OCI-LY7 (cell line): ENCODE data around the gene KCNH6. TPM values are rescaled to one million over a fixed set of nuclear protein-coding genes. Genes with fewer than 3 reads are reported as not detected.

ENCODE experiments used
- BruUV-seq: library from RNA; stranded (reverse); fragments of 400-500 nt; replicated peaks from 2 replicates; lab custom pipeline; 2021; lab: Mats Ljungman, UMichigan
- CTCF ChIA-PET: fragments of 300-600 bp; sonication (Branson Sonifier 250); formaldehyde crosslinking; loops from one replicate; lab custom pipeline; 2022; ENCODE audit warnings: antibody characterized with exemption; ENCODE audit not compliant: unreplicated experiment; lab: Charles Lee
- POLR2A ChIA-PET: fragments of 300-600 bp; sonication (Branson Sonifier 250); formaldehyde crosslinking; loops from one replicate; lab custom pipeline; 2022; ENCODE audit warnings: antibody characterized with exemption; lab: Charles Lee
- DNase-seq: peaks from one replicate; pipeline ENCODE4 v3.0.0-alpha.2; 2015; ENCODE audit warnings: low spot score
- H2AFZ ChIP-seq: fragments of 200-600 bp; sonication (generic), shearing (Covaris generic); 2 replicates; pipeline ENCODE4 v1.6.1; 2014; ENCODE audit warnings: mild to moderate bottlenecking, antibody characterized with exemption, low read length, moderate library complexity
- H3K27ac ChIP-seq: fragments of 200-600 bp; sonication (generic); 2 replicates; pipeline ENCODE4 v1.5.1; 2014; ENCODE audit warnings: mixed run types, low read depth, mild to moderate bottlenecking, moderate library complexity, low read length, inconsistent platforms; ENCODE audit not compliant: poor library complexity, severe bottlenecking
- H3K36me3 ChIP-seq: fragments of 200-600 bp; sonication (generic); 2 replicates; pipeline ENCODE4 v1.6.1; 2014; ENCODE audit warnings: mild to moderate bottlenecking, antibody characterized with exemption, low read length, moderate library complexity, mixed read lengths; ENCODE audit not compliant: insufficient read depth
- H3K4me1 ChIP-seq: fragments of 200-600 bp; sonication (generic); 2 replicates; pipeline ENCODE4 v1.5.1; 2014; ENCODE audit warnings: mild to moderate bottlenecking, low read length; ENCODE audit not compliant: insufficient read depth, poor library complexity, severe bottlenecking
- H3K4me2 ChIP-seq: fragments of 200-600 bp; sonication (generic); 2 replicates; pipeline ENCODE4 v1.6.1; 2014; ENCODE audit warnings: mild to moderate bottlenecking, low read length
- H3K4me3 ChIP-seq: fragments of 200-600 bp; sonication (generic); 2 replicates; pipeline ENCODE4 v1.5.1; 2014; ENCODE audit warnings: mild to moderate bottlenecking, low read depth, low read length; ENCODE audit not compliant: poor library complexity, severe bottlenecking
- H3K79me2 ChIP-seq: fragments of 200-600 bp; sonication (generic); 2 replicates; pipeline ENCODE4 v1.6.1; 2016; ENCODE audit warnings: low read depth, mild to moderate bottlenecking, low read length, moderate library complexity, mixed read lengths; ENCODE audit not compliant: insufficient read depth
- H3K9me2 ChIP-seq: fragments of 200-600 bp; sonication (generic); 2 replicates; pipeline ENCODE4 v1.6.1; 2016; ENCODE audit warnings: mild to moderate bottlenecking, low read length, mixed read lengths; ENCODE audit not compliant: insufficient read depth
- H3K9me3 ChIP-seq: fragments of 200-600 bp; sonication (generic); 2 replicates; pipeline ENCODE4 v1.6.1; 2014; ENCODE audit warnings: mild to moderate bottlenecking, mixed run types, low read length, mixed read lengths
- H4K20me1 ChIP-seq: fragments of 200-600 bp; sonication (generic); 2 replicates; pipeline ENCODE4 v1.6.1; 2014; ENCODE audit warnings: mild to moderate bottlenecking, antibody characterized with exemption, low read length, moderate library complexity, mixed read lengths; ENCODE audit not compliant: insufficient read depth
- EZH2phosphoT487 ChIP-seq: fragments of 200-600 bp; sonication (generic); IDR thresholded peaks from 2 replicates; pipeline ENCODE4 v1.6.1; 2018; ENCODE audit warnings: low read depth, borderline replicate concordance, mild to moderate bottlenecking, mixed run types, antibody characterized with exemption, low read length, moderate library complexity, mixed read lengths
- intact Hi-C: fragments of 100-400 bp; cut with micrococcal nuclease; formaldehyde crosslinking; loops from one replicate; pipeline ENCODE4 v1.10.0; 2022; ENCODE audit not compliant: unreplicated experiment
- total RNA-seq, 2 experiments: library from RNA; depleted of rRNA in 1 of 2; stranded (reverse); fragments of >200 nt in 1 of 2; shearing (Covaris generic) in 1 of 2; gene quantifications; 2 replicates each; pipeline ENCODE4 v1.2.3, GENCODE V29; 2014 to 2022
- TF ChIP-seq, protein P1 (sequence below): fragments of 200-600 bp; sonication (generic); conservative IDR thresholded peaks from 2 replicates; pipeline ENCODE4 v1.5.1; 2014; ENCODE audit warnings: mild to moderate bottlenecking, antibody characterized with exemption, low read length, moderate library complexity, mixed read lengths

Gene KCNH6
- total RNA-seq, 2 experiments from 2014 or later = not detected

DNA sequence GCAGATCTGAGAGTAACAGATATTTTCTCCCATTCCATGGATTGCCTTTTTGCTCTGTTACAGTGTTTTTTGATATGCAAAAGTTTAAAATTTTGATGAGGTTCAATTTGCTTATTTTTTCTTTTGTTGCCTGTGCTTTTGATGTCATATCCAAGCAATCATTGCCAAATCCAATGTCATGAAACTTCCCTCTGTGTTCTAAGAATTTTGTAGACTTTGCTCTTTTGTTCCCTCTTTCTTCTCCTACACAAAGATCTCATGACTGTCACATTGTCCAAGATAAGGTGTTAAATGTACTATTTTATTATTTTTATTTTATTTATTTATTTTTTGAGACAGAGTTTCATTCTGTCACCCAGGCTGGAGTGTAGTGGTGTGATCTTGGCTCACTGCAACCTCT is 18.9 kb upstream of the KCNH6 start:
- Histone ChIP-seq H3K4me3 (no peak overlapping the region), H3K36me3 (no peaks in the 10 kb centered on the region), H3K79me2 (no peaks in the 10 kb centered on the region), H3K9me3 (0 out of 2 replicates have a peak, but pooled peaks cover 7% of the 10 kb centered on the region), H2AFZ (no peak overlapping the region), H4K20me1 (no peaks in the 10 kb centered on the region), H3K4me2 (no peak overlapping the region), H3K9me2 (no peaks in the 10 kb centered on the region), H3K27ac (no peak overlapping the region), H3K4me1 (no peaks in the 10 kb centered on the region)
- TF ChIP-seq EZH2phosphoT487 = no peak
- TF ChIP-seq, protein P1, sequence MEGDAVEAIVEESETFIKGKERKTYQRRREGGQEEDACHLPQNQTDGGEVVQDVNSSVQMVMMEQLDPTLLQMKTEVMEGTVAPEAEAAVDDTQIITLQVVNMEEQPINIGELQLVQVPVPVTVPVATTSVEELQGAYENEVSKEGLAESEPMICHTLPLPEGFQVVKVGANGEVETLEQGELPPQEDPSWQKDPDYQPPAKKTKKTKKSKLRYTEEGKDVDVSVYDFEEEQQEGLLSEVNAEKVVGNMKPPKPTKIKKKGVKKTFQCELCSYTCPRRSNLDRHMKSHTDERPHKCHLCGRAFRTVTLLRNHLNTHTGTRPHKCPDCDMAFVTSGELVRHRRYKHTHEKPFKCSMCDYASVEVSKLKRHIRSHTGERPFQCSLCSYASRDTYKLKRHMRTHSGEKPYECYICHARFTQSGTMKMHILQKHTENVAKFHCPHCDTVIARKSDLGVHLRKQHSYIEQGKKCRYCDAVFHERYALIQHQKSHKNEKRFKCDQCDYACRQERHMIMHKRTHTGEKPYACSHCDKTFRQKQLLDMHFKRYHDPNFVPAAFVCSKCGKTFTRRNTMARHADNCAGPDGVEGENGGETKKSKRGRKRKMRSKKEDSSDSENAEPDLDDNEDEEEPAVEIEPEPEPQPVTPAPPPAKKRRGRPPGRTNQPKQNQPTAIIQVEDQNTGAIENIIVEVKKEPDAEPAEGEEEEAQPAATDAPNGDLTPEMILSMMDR = no peak
- DNase-seq = no peak
- ChIA-PET POLR2A (no interaction called here), CTCF (no interaction called here)
- intact Hi-C loops = no loop called here
- BruUV-seq = no TSS peak

- POLR2A ChIA-PET = no interaction called here
- H3K9me2 ChIP-seq = no peaks in the 10 kb centered on the region
- H3K27ac ChIP-seq = no peak overlapping the region
- 0 out of 2 replicates have a peak, but pooled peaks cover 7% of the 10 kb centered on the region for H3K9me3 ChIP-seq
- H3K4me1 ChIP-seq = no peaks in the 10 kb centered on the region
- no peak overlapping the region for H2AFZ ChIP-seq
- no TSS peak for BruUV-seq
- H4K20me1 ChIP-seq = no peaks in the 10 kb centered on the region
- DNase-seq = no peak
- no peak overlapping the region for H3K4me2 ChIP-seq
- no peak overlapping the region for H3K4me3 ChIP-seq
- CTCF ChIA-PET = interaction anchor here (0.7 kb wide), 1 partner anchor 39 kb away, joined by 4 read pairs; no protein-coding TSS in a partner anchor
- H3K79me2 ChIP-seq = no peaks in the 10 kb centered on the region
- intact Hi-C loops = no loop called here
- TF ChIP-seq, protein P1 = no peak
- TF ChIP-seq EZH2phosphoT487 = no peak
- no peaks in the 10 kb centered on the region for H3K36me3 ChIP-seq
Measured at GRCh38 chr17:63505341-63505740, 17.8 kb upstream of the KCNH6 start.

DNA sequence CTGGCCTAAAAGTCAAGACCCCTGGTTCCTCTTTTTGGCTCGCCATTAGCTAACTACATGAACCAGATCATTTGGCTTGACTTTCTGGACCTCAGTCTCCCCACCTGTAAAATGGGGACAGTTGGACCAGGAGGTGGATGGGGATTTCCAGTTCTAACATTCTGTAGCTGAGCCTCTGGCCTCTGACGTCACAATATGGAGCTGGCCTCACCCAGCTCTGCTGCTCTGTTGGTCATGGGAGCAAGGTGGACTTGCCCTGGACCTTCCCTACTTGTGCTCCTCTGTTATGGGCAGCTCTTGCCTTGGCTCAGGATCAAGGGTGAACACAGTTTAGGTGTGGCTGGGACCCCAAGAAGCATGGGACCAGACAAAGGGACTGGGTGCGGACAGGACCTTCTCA is 16.5 kb upstream of the KCNH6 start:
- H3K4me3 ChIP-seq = no peak overlapping the region

More for the DNA sequence above, 16.5 kb upstream of the KCNH6 start:
- Histone ChIP-seq H4K20me1 (no peaks in the 10 kb centered on the region), H3K27ac (no peak overlapping the region), H3K36me3 (no peaks in the 10 kb centered on the region), H3K9me2 (no peaks in the 10 kb centered on the region), H3K79me2 (no peaks in the 10 kb centered on the region), H3K4me1 (no peaks in the 10 kb centered on the region), H3K9me3 (0 out of 2 replicates have a peak, but pooled peaks cover 7% of the 10 kb centered on the region), H2AFZ (no peak overlapping the region), H3K4me2 (no peak overlapping the region)
- TF ChIP-seq, protein P1 = no peak
- no peak for TF ChIP-seq EZH2phosphoT487
- no peak for DNase-seq
- POLR2A ChIA-PET = interaction anchor here (0.6 kb wide), 1 partner anchor 77 kb away, joined by 3 read pairs; no protein-coding TSS in a partner anchor
- BruUV-seq = no TSS peak
- intact Hi-C loops = no loop called here
- CTCF ChIA-PET = no interaction called here
